Right cardiac atrium (tissue), 5 donors: ENCODE data around the gene TTC36. TPM values are rescaled to one million over a fixed set of nuclear protein-coding genes. Genes with fewer than 3 reads are reported as not detected.

Source experiments
- ATAC-seq, 2 donors: fragments of 200-7000 bp; cut with Tn5 transposase; one replicate each; pipeline versions ENCODE4 v1.8.0 to v1.9.1; 2020; ENCODE audit warnings: moderate library complexity in 2 of 2, mild to moderate bottlenecking in 1 of 2
- DNase-seq, 3 donors: peaks; one replicate each; pipeline ENCODE4 v3.0.0-alpha.2; 2020
- H3K27ac ChIP-seq: one replicate; pipeline ENCODE4 v1.5.1; 2013; ENCODE audit warnings: mild to moderate bottlenecking, low read length, control low read depth, moderate library complexity
- H3K27me3 ChIP-seq: one replicate; pipeline ENCODE4 v1.6.1; 2013; ENCODE audit not compliant: control insufficient read depth, insufficient read depth
- H3K4me1 ChIP-seq: one replicate; pipeline ENCODE4 v1.6.1; 2013; ENCODE audit warnings: low read length; ENCODE audit not compliant: control insufficient read depth, insufficient read depth
- H3K4me3 ChIP-seq: one replicate; pipeline ENCODE4 v1.5.1; 2013; ENCODE audit warnings: low read length, control low read depth
- H3K9me3 ChIP-seq: one replicate; pipeline ENCODE4 v1.6.1; 2013; ENCODE audit warnings: low read length; ENCODE audit not compliant: control insufficient read depth
- WGBS: extraction: QIAGEN DNeasy Blood & Tissue Kit; methylation state at CpG from one replicate; pipeline ENCODE4 v1.1.7; 2013; 5-methylcytosine and 5-hydroxymethylcytosine counted together
- intact Hi-C, 4 donors: fragments of 100-400 bp; cut with DNase I; formaldehyde crosslinking; loops; one replicate each; pipeline versions ENCODE4 v1.11.0 to v1.14.0; 2022 to 2023
- polyA plus RNA-seq: library from polyadenylated mRNA; stranded (reverse); fragments of 200-250 nt; gene quantifications from one replicate; pipeline ENCODE4 v1.2.3, GENCODE V29; 2013
- total RNA-seq, 4 donors: library from RNA; stranded (reverse); fragmentation: NEBNext Ultra II Directional; extraction: Animal tissue kit (Norgen Biotek cat#: 25700); gene quantifications; one replicate each; pipeline ENCODE4 v1.2.1, GENCODE V29; 2021
- donor health status: healthy with polysubstance abuse.
- donor health status: DM: no; HTN: yes; CAD: no.
- donor health status: DM: no; HTN: no; CAD: no.
- donor health status: DM: no; HTN: yes; CAD: no; lungs with severe emphysema.
- donor health status: DM: yes; HTN: yes; CAD: no.

The TTC36 gene
- total and polyA plus RNA-seq, 5 donors: 0.31 to 0.63 (median 0.58) TPM; not detected in 1

GRCh38 chr11:118521892-118522311, 5.4 kb upstream of the TTC36 start:
- Histone ChIP-seq H3K9me3 (no peaks in the 10 kb centered on the region), H3K4me3 (no peak overlapping the region), H3K27me3 (no peaks in the 10 kb centered on the region), H3K4me1 (no peaks in the 10 kb centered on the region), H3K27ac (no peak overlapping the region)
- ATAC-seq: peak; percentile 42 to 44
- 57% methylated on average over 13 of the region's 13 CpGs for WGBS
- intact Hi-C loops: no loop called here
- no peak for DNase-seq

GRCh38 chr11:118522571-118523072, 4.7 kb upstream of the TTC36 start:
- H3K27me3 ChIP-seq: no peaks in the 10 kb centered on the region
- DNase-seq: no peak
- H3K4me1 ChIP-seq: no peaks in the 10 kb centered on the region
- peak overlapping the region; percentile 28 for H3K27ac ChIP-seq
- peak; percentile 55 to 70 for ATAC-seq
- WGBS: 28% methylated on average over 6 of the region's 6 CpGs
- intact Hi-C loops: no loop called here
- H3K4me3 ChIP-seq: no peak overlapping the region
- H3K9me3 ChIP-seq: no peaks in the 10 kb centered on the region

DNA sequence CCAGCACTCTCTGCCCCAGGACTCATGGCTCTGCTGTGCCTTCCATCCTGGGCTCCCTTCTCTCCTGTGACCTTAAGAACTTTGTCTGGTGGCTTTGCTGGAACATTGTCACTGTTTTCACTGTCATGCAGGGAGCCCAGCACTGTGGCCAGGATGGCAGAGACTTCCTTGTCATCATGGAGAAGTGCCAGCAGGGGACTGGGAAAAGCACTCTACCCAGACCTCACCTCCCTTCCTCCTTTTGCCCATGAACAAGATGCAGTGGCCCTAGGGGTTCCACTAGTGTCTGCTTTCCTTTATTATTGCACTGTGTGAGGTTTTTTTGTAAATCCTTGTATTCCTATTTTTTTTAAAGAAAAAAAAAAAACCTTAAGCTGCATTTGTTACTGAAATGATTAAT, 2.9 kb upstream of the TTC36 start:
- DNase-seq (no peak), ATAC-seq (peak in 1 of 2 donors; percentile 17)
- no peaks in the 10 kb centered on the region for H3K27me3 ChIP-seq
- intact Hi-C loops: no loop called here
- H3K9me3 ChIP-seq: no peaks in the 10 kb centered on the region
- H3K4me3 ChIP-seq: no peak overlapping the region
- no peak overlapping the region for H3K27ac ChIP-seq
- H3K4me1 ChIP-seq: no peaks in the 10 kb centered on the region

GRCh38 chr11:118524757-118525470, 2.4 kb upstream of the TTC36 start:
- Histone ChIP-seq H3K9me3 (no peaks in the 10 kb centered on the region), H3K27ac (no peak overlapping the region), H3K27me3 (no peaks in the 10 kb centered on the region), H3K4me1 (no peaks in the 10 kb centered on the region), H3K4me3 (no peak overlapping the region)
- ATAC-seq (no peak), DNase-seq (no peak)
- intact Hi-C loops: no loop called here
- 85% methylated on average over 6 of the region's 6 CpGs for WGBS

DNA sequence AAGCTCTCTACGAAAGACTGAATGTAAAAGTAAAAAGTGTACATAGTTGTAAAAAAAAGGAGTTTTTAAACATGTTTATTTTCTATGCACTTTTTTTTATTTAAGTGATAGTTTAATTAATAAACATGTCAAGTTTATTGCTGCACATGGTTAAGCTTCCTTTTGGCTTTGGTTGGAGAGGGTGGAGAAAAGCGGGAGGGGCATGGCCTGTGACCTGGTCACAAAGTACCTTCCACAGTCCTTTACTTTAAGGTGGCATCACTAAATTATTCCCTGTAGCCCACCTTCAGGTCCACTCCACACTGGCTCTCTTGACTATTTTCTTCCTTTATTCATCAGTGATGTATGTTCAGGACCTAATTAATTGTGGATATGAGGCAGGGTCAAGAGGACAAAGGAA, 586 bp upstream of the TTC36 start:
- H3K4me3 ChIP-seq: no peak overlapping the region
- intact Hi-C loops: no loop called here
- ATAC-seq: no peak
- no peaks in the 10 kb centered on the region for H3K9me3 ChIP-seq
- H3K27me3 ChIP-seq: no peaks in the 10 kb centered on the region
- DNase-seq: no peak
- no peaks in the 10 kb centered on the region for H3K4me1 ChIP-seq
- 88% methylated on average over 2 of the region's 2 CpGs for WGBS
- H3K27ac ChIP-seq: no peak overlapping the region

- intact Hi-C loops: no loop called here
- DNase-seq (no peak), ATAC-seq (no peak)
- no peak overlapping the region for H3K4me3 ChIP-seq
- H3K9me3 ChIP-seq: no peaks in the 10 kb centered on the region
- WGBS: 92% methylated on average over 6 of the region's 6 CpGs
- H3K4me1 ChIP-seq: no peaks in the 10 kb centered on the region
- H3K27me3 ChIP-seq: no peaks in the 10 kb centered on the region
- H3K27ac ChIP-seq: no peak overlapping the region
Measured at GRCh38 chr11:118528511-118528910, 1.2 kb downstream of the TTC36 start.

GRCh38 chr11:118529584-118530175, 2.4 kb downstream of the TTC36 start:
- intact Hi-C loops: no loop called here
- no peaks in the 10 kb centered on the region for H3K9me3 ChIP-seq
- no peak for DNase-seq
- no peaks in the 10 kb centered on the region for H3K4me1 ChIP-seq
- no peak overlapping the region for H3K4me3 ChIP-seq
- ATAC-seq: no peak
- H3K27ac ChIP-seq: no peak overlapping the region
- no peaks in the 10 kb centered on the region for H3K27me3 ChIP-seq
- 72% methylated on average over 5 of the region's 5 CpGs for WGBS

- no peak for ATAC-seq
- no peak for DNase-seq
- intact Hi-C loops: no loop called here
- Histone ChIP-seq H3K4me1 (no peaks in the 10 kb centered on the region), H3K27me3 (no peaks in the 10 kb centered on the region), H3K27ac (no peak overlapping the region), H3K4me3 (peak overlapping the region; percentile 56), H3K9me3 (no peaks in the 10 kb centered on the region)
- 5% methylated on average over 31 of the region's 31 CpGs for WGBS
Measured at GRCh38 chr11:118530180-118530682, 3.0 kb downstream of the TTC36 start.

DNA sequence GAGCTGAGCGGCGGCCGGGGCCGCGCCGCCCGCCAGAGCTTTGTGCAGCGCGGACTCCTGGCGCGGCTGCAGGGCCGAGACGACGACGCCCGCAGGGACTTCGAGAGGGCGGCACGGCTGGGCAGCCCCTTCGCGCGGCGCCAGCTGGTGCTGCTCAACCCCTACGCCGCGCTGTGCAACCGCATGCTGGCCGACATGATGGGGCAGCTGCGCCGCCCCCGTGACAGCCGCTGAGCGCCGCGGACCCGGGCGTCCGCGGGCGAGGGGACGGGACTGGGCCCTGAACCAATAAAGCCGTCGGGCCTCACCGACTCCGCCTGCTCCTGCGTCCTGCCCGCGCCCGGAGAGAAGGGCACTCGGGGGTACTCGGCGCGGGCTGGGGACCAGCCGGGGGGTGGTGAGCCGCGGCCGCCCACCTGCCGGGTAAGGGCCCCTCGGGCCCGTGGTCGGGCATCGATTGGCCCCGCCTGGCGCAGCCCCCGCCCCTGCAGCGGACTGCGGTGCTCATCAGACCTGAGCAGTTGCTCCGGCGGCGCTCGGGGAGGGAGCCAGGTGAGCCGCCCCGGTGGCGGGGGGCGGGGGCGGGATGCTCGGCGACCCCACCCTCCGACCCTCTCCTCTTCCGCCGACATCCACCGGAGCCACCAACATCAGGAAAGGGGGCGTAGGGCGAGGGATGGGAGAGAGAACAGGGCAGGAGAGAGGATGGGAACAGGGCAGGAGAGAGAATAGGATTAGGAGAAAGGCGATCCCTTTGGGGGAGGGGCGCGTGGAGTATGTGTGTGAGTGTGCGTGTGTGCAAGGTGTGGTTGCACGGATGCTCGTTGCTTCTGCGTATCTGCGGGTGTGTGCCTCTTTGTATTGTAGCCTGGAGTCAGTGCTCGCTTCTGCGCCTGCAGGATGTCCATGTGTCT, 3.7 kb downstream of the TTC36 start, which contains the start of gene TMEM25:
Gene TMEM25, plus strand, starts transcription at position 510 of the 914 bp plus-strand sequence. CDS start 610 bp downstream, outside the sequence.
- H3K27me3 ChIP-seq: no peaks in the 10 kb centered on the region
- WGBS: 1% methylated on average over 94 of the region's 94 CpGs
- H3K4me3 ChIP-seq: peak within 1 kb of the TSS; percentile 56
- H3K4me1 ChIP-seq: no peaks in the 10 kb centered on the region
- H3K27ac ChIP-seq: peak within 1 kb of the TSS; percentile 19
- intact Hi-C loops: no loop called here
- DNase-seq (peak; percentile 66 to 88 (median 86)), ATAC-seq (peak; percentile 82 to 88)
- H3K9me3 ChIP-seq: no peaks in the 10 kb centered on the region

GRCh38 chr11:118531597-118532084, 4.4 kb downstream of the TTC36 start:
- H3K27me3 ChIP-seq: no peaks in the 10 kb centered on the region
- no peaks in the 10 kb centered on the region for H3K4me1 ChIP-seq
- 29% methylated on average over 12 of the region's 12 CpGs for WGBS
- DNase-seq: no peak
- no peaks in the 10 kb centered on the region for H3K9me3 ChIP-seq
- H3K4me3 ChIP-seq: peak overlapping the region; percentile 56
- no peak overlapping the region for H3K27ac ChIP-seq
- intact Hi-C loops: no loop called here
- no peak for ATAC-seq
